ENCODE data around the gene CELF2. TPM values are rescaled to one million over a fixed set of nuclear protein-coding genes. Genes with fewer than 3 reads are reported as not detected.

CELF2 gene
- total and polyA plus RNA-seq, 9 of the 15 experiments (the other 6 are each of a cell fraction or from before 2014, with no cell fraction given): 4.0 to 20.3 (median 11.1) TPM

- TF ChIP-seq AFF1 (IDR thresholded peaks at IDR 0.05; ENCODE audit: low read depth in 1 of 2, partially characterized antibody in 2 of 2) (no peak), ZNF224 (CRISPR knock-in tag; IDR thresholded peaks at IDR 0.05) (no peak), ELK3 (CRISPR knock-in tag; IDR thresholded peaks at IDR 0.05) (no peak), PHB (CRISPR knock-in tag; IDR thresholded peaks at IDR 0.05) (no peak), NKRF (IDR thresholded peaks at IDR 0.05; ENCODE audit: borderline replicate concordance) (no peak), CBX1 (IDR thresholded peaks at IDR 0.05; ENCODE audit: low read depth) (no peak), POLR2A (conservative IDR thresholded peaks at IDR 0.05) (no peak)
Measured at GRCh38 chr10:11159543-11160215, 142.0 kb downstream of the CELF2 start (continued).

Measured in K562 (cell line).